ENCODE data around the gene GPR162. TPM values are rescaled to one million over a fixed set of nuclear protein-coding genes. Genes with fewer than 3 reads are reported as not detected.

The GPR162 gene
- total RNA-seq, 1 donor from 2014 or later: 9.4 TPM

DNA sequence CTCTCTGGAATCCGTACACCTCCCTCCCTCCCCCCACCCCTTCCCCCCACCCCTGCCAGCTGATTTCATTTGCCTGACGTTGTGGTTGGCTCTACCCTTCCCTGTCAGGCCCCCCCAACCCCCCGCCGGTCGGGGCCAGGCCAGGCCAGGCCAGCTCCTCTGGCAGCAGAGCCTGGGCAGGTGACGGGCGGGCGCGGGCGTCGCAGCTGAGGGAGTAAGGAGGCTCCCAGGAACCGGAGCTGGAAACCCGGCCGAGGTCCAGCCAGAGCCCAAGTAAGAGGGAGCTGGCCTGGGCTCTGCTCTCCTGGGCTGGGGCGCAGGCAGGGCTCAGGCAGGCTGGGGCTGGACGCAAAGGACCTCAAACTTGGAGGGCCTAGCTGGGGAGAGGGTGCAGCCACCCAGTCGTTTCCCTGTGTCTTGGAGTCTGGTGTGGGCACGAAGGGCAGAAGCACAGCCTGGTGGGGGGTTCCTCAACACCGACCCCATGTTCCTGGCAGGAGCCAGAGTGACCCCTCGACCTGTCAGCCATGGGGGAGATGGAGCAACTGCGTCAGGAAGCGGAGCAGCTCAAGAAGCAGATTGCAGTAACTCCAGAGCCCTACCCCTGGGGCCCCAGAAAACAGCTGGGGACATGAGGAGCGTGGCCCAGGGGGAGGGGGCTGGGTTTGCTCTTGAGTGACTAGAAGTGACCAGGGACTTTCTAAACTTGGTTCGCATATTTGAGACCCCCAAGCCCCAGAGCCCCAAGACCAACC lies 19.3 kb downstream of the GPR162 start, which contains the start of gene GNB3:
GNB3 (plus strand) TSS at position 165 of the 755 bp plus-strand sequence; CDS start at position 528, 363 bp downstream.
- TF ChIP-seq, protein P1, sequence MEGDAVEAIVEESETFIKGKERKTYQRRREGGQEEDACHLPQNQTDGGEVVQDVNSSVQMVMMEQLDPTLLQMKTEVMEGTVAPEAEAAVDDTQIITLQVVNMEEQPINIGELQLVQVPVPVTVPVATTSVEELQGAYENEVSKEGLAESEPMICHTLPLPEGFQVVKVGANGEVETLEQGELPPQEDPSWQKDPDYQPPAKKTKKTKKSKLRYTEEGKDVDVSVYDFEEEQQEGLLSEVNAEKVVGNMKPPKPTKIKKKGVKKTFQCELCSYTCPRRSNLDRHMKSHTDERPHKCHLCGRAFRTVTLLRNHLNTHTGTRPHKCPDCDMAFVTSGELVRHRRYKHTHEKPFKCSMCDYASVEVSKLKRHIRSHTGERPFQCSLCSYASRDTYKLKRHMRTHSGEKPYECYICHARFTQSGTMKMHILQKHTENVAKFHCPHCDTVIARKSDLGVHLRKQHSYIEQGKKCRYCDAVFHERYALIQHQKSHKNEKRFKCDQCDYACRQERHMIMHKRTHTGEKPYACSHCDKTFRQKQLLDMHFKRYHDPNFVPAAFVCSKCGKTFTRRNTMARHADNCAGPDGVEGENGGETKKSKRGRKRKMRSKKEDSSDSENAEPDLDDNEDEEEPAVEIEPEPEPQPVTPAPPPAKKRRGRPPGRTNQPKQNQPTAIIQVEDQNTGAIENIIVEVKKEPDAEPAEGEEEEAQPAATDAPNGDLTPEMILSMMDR (IDR thresholded peaks at IDR 0.05): no peak
- H3K27ac ChIP-seq: no peak within 1 kb of the TSS
- H3K4me3 ChIP-seq: no peak within 1 kb of the TSS
- H3K27me3 ChIP-seq: no peaks in the 10 kb centered on the region
- peaks cover 48 to 67% of the 10 kb centered on the region in 2 donors for H3K36me3 ChIP-seq
- no peaks in the 10 kb centered on the region for H3K4me1 ChIP-seq
- intact Hi-C loops (cut with DNase I): no loop called here
- H3K9me3 ChIP-seq: no peaks in the 10 kb centered on the region
- DNase-seq (ENCODE audit: low spot score in 2 of 2): no peak

GRCh38 chr12:6842075-6842474 lies 20.5 kb downstream of the GPR162 start:
- H3K36me3 ChIP-seq: peaks cover 55 to 74% of the 10 kb centered on the region in 2 donors
- intact Hi-C loops (cut with DNase I): no loop called here
- no peaks in the 10 kb centered on the region for H3K27me3 ChIP-seq
- no peak for DNase-seq (ENCODE audit: low spot score in 2 of 2)
- H3K4me1 ChIP-seq: no peaks in the 10 kb centered on the region
- TF ChIP-seq, protein P1 (IDR thresholded peaks at IDR 0.05): no peak
- no peak overlapping the region for H3K27ac ChIP-seq
- no peaks in the 10 kb centered on the region for H3K9me3 ChIP-seq
- no peak overlapping the region for H3K4me3 ChIP-seq

- no peak for DNase-seq (ENCODE audit: low spot score in 2 of 2)
- Histone ChIP-seq H3K4me3 (no peak overlapping the region), H3K4me1 (no peaks in the 10 kb centered on the region), H3K36me3 (peaks cover 45 to 66% of the 10 kb centered on the region in 2 donors), H3K27ac (no peak overlapping the region), H3K9me3 (no peaks in the 10 kb centered on the region), H3K27me3 (no peaks in the 10 kb centered on the region)
- TF ChIP-seq, protein P1 (IDR thresholded peaks at IDR 0.05): no peak
- intact Hi-C loops (cut with DNase I): no loop called here
Observed at GRCh38 chr12:6843118-6843902, 21.7 kb downstream of the GPR162 start.

DNA sequence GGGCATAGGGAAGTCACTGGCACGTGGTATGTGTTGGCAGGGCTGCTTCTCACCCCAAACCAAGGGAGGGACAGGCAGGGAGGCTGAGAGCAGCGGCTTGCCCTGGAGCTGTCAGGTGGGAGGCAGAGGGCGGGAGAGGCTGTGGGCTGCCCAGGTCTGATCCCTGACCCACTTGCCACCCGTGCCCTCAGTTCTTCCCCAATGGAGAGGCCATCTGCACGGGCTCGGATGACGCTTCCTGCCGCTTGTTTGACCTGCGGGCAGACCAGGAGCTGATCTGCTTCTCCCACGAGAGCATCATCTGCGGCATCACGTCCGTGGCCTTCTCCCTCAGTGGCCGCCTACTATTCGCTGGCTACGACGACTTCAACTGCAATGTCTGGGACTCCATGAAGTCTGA lies 23.8 kb downstream of the GPR162 start:
- H3K4me3 ChIP-seq: no peak overlapping the region
- H3K4me1 ChIP-seq: no peaks in the 10 kb centered on the region
- intact Hi-C loops (cut with DNase I): no loop called here
- no peaks in the 10 kb centered on the region for H3K9me3 ChIP-seq
- H3K27ac ChIP-seq: no peak overlapping the region
- TF ChIP-seq, protein P1 (IDR thresholded peaks at IDR 0.05): no peak
- H3K36me3 ChIP-seq: peaks cover 37 to 57% of the 10 kb centered on the region in 2 donors
- no peaks in the 10 kb centered on the region for H3K27me3 ChIP-seq
- DNase-seq (ENCODE audit: low spot score in 2 of 2): no peak

DNA sequence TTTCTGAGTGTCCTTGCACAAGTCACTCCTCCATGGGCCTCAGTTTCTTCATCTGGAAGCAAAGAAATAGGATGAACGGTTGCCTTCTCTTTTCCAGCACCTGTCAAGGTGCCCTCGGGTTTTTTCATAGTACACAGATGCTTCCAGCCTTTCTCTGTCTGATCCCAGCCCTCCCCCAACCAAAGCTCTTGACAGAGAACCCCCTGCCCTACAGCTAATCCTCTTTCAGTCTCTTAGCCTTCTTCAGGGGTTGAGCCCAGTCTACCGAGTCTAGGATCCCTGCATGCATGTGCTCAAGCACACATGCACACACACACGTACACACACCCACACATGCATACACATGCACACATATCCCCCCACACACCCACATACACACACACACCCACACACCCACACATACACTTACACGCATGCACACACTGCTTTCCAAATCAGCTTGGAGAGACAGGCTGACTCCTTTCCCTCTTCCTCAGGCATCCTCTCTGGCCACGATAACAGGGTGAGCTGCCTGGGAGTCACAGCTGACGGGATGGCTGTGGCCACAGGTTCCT lies 24.8 kb downstream of the GPR162 start:
- Histone ChIP-seq H3K4me3 (no peak overlapping the region), H3K4me1 (no peaks in the 10 kb centered on the region), H3K36me3 (peaks cover 35 to 57% of the 10 kb centered on the region in 2 donors), H3K9me3 (no peaks in the 10 kb centered on the region), H3K27ac (no peak overlapping the region), H3K27me3 (no peaks in the 10 kb centered on the region)
- no peak for DNase-seq (ENCODE audit: low spot score in 2 of 2)
- TF ChIP-seq, protein P1 (IDR thresholded peaks at IDR 0.05): no peak
- intact Hi-C loops (cut with DNase I): no loop called here

Measured in ascending aorta (tissue), 2 donors.